HG02973 (cell line): ENCODE data around the gene TCF7L2.

Experiments used
- ATAC-seq: cut with Tn5 transposase; IDR thresholded peaks from one replicate; pipeline ENCODE4 v1.9.1; 2021; ENCODE audit warnings: moderate library complexity; ENCODE audit not compliant: unreplicated experiment

Gene TCF7L2

GRCh38 chr10:113168584-113168983, 218.5 kb downstream of the TCF7L2 start:
- no peak for ATAC-seq

- ATAC-seq: no peak
Observed at GRCh38 chr10:113169111-113169510, 219.1 kb downstream of the TCF7L2 start.

GRCh38 chr10:113169853-113170460, 219.9 kb downstream of the TCF7L2 start:
- ATAC-seq: peak; percentile 98

- ATAC-seq: no peak
Observed at GRCh38 chr10:113171662-113172061, 221.6 kb downstream of the TCF7L2 start.

- ATAC-seq: no peak
Observed at GRCh38 chr10:113175176-113175575, 225.1 kb downstream of the TCF7L2 start.

- ATAC-seq: no peak
Observed at GRCh38 chr10:113175756-113176651, 226.0 kb downstream of the TCF7L2 start.

- ATAC-seq: no peak
Observed at GRCh38 chr10:113176652-113177155, 226.7 kb downstream of the TCF7L2 start.

- ATAC-seq: no peak
Observed at GRCh38 chr10:113177156-113177935, 227.3 kb downstream of the TCF7L2 start.

GRCh38 chr10:113177936-113178335, 227.9 kb downstream of the TCF7L2 start:
- no peak for ATAC-seq

- no peak for ATAC-seq
Observed at GRCh38 chr10:113178771-113179170, 228.7 kb downstream of the TCF7L2 start.

GRCh38 chr10:113179265-113179664, 229.2 kb downstream of the TCF7L2 start:
- no peak for ATAC-seq

GRCh38 chr10:113179966-113180365, 229.9 kb downstream of the TCF7L2 start:
- ATAC-seq: no peak

- no peak for ATAC-seq
Observed at GRCh38 chr10:113180401-113181154, 230.5 kb downstream of the TCF7L2 start.

GRCh38 chr10:113182154-113182553, 232.1 kb downstream of the TCF7L2 start:
- ATAC-seq: no peak

- ATAC-seq: no peak
Observed at GRCh38 chr10:113183573-113183972, 233.5 kb downstream of the TCF7L2 start.

- no peak for ATAC-seq
Observed at GRCh38 chr10:113187063-113187777, 237.2 kb downstream of the TCF7L2 start.

GRCh38 chr10:113199459-113199858, 249.4 kb downstream of the TCF7L2 start:
- no peak for ATAC-seq

- no peak for ATAC-seq
Observed at GRCh38 chr10:113202011-113202410, 252.0 kb downstream of the TCF7L2 start.

- no peak for ATAC-seq
Observed at GRCh38 chr10:113207924-113208323, 257.9 kb downstream of the TCF7L2 start.

GRCh38 chr10:113213035-113213434, 263.0 kb downstream of the TCF7L2 start:
- ATAC-seq: no peak
